ENCODE results near the gene RNF213. TPM values are rescaled to one million over a fixed set of nuclear protein-coding genes. Genes with fewer than 3 reads are reported as not detected.

RNF213 gene
- total and polyA plus RNA-seq, 2 of the 8 experiments (the other 6 are each of a cell fraction or from before 2014, with no cell fraction given): 33.8 to 62.8 TPM

DNA sequence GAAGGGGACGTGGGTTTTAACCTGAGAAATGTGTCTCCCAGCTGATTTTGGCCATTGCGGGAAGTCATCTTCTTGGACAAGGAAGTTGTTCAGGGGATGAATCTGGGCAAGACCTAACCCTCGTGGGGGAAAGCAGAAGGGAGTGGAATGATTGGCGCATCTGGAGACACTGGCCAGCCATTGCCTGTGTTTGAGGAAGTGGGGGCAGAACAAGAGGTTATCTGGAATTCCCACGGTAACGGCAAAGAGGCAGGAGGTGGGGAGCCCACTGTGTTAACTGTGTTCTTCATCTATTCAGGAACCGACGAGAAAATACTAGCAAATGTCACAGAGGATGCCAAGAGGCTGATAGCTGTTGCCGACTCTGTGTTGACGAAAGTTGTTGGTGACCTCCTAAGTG is 66.9 kb downstream of the RNF213 start:
- H2BK15ac ChIP-seq (ENCODE audit: low read length): no peak overlapping the region
- no peak for FAIRE-seq

More for the DNA sequence above, 66.9 kb downstream of the RNF213 start:
- no peak overlapping the region for H3K9ac ChIP-seq (replicated peaks in 1 of 4; ENCODE audit: extremely low read depth in 1 of 4, low read depth in 3 of 4, low read length in 3 of 4)
- no peak for TF ChIP-seq TAF1 (IDR thresholded peaks at IDR 0.05; ENCODE audit: low read depth, low read length)
- TF ChIP-seq SRF (IDR thresholded peaks at IDR 0.05; ENCODE audit: low read depth, low read length): no peak
- no peak for TF ChIP-seq TBP (IDR thresholded peaks at IDR 0.05; ENCODE audit: low read depth, low read length)
- TF ChIP-seq BACH1 (IDR thresholded peaks at IDR 0.05; ENCODE audit: low read length): no peak
- no peak for TF ChIP-seq EZH2 (IDR thresholded peaks at IDR 0.05; ENCODE audit: low read depth, low read length, severe bottlenecking)
- no peak for TF ChIP-seq BRCA1 (IDR thresholded peaks at IDR 0.05; ENCODE audit: low read depth, low read length)
- TF ChIP-seq CBX8 (IDR thresholded peaks at IDR 0.05; ENCODE audit: borderline replicate concordance, low read depth, low read length): no peak
- TF ChIP-seq, protein P1, sequence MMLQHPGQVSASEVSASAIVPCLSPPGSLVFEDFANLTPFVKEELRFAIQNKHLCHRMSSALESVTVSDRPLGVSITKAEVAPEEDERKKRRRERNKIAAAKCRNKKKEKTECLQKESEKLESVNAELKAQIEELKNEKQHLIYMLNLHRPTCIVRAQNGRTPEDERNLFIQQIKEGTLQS (IDR thresholded peaks at IDR 0.05; ENCODE audit: insufficient read depth, low read depth, low read length): no peak
- WGBS, 2 experiments (ENCODE audit: extremely low coverage in 1 of 2, insufficient coverage in 1 of 2, insufficient read length in 1 of 2, insufficient replicate concordance in 2 of 2, low coverage in 1 of 2, low lambda C conversion rate in 2 of 2, missing lambda C conversion rate in 1 of 2): 91% methylated on average over 10 of the region's 10 CpGs; no CpG with 5 or more reads in 1 of the 2 experiments
- no peaks in the 10 kb centered on the region; the same call in 1 of the 2 replicates for H3K79me1 ChIP-seq (ENCODE audit: low read depth, low read length)
- H4K20me1 ChIP-seq (replicated peaks in 1 of 2; ENCODE audit: control insufficient read depth in 1 of 2, insufficient read depth in 2 of 2, low read length in 2 of 2): peaks cover 0 to 3% of the 10 kb centered on the region in 2 experiments
- H3K23ac ChIP-seq (ENCODE audit: insufficient read length): no peak overlapping the region
- no peak overlapping the region for H4K91ac ChIP-seq (replicated peaks; ENCODE audit: insufficient read length, low read length)
- no peak overlapping the region for H4K8ac ChIP-seq (ENCODE audit: extremely low read depth, insufficient read depth, low read length)
- H3K79me2 ChIP-seq (ENCODE audit: control insufficient read depth in 1 of 2, insufficient read depth in 2 of 2, low read length in 2 of 2): no peaks in the 10 kb centered on the region
- no peak overlapping the region for H3K4me2 ChIP-seq (ENCODE audit: insufficient read depth in 1 of 2, low read depth in 2 of 2, low read length in 2 of 2)
- CTCF ChIA-PET (ENCODE audit: partially characterized antibody): interaction anchor here (0.8 kb wide), 1 partner anchor 24 kb away, joined by 3 read pairs; no protein-coding TSS in a partner anchor
- peaks cover 9 to 46% (median 33%) of the 10 kb centered on the region in 4 experiments; a peak in 7 of 8 replicates for H3K36me3 ChIP-seq (ENCODE audit: control insufficient read depth in 2 of 4, insufficient read depth in 4 of 4, low read length in 3 of 4)
- no peak overlapping the region for H2AFZ ChIP-seq (ENCODE audit: low read length)
- no peak for DNase-seq (ENCODE audit: low read depth in 1 of 2, low spot score in 2 of 2)
- no peak overlapping the region for H3K4me3 ChIP-seq (ENCODE audit: extremely low read depth in 1 of 4, insufficient read depth in 2 of 4, low read depth in 3 of 4, low read length in 4 of 4)
- no peak overlapping the region for H2BK20ac ChIP-seq (ENCODE audit: low read length)
- H3K27me3 ChIP-seq (replicated peaks in 1 of 4; ENCODE audit: control insufficient read depth in 3 of 4, extremely low read depth in 1 of 4, insufficient read depth in 3 of 4, low read length in 3 of 4): no peaks in the 10 kb centered on the region
- H2AK5ac ChIP-seq (ENCODE audit: low read depth, low read length): no peak overlapping the region
- no peak overlapping the region for H4K5ac ChIP-seq (ENCODE audit: insufficient read length, low read depth, low read length)
- no peak overlapping the region for H3K14ac ChIP-seq (ENCODE audit: insufficient read length)
- POLR2A ChIA-PET (ENCODE audit: partially characterized antibody): no interaction called here
- no peak overlapping the region for H2BK120ac ChIP-seq (replicated peaks; ENCODE audit: low read depth, low read length)
- H3K18ac ChIP-seq (ENCODE audit: extremely low read depth, low read length): no peak overlapping the region
- no peak overlapping the region for H2BK5ac ChIP-seq (ENCODE audit: low read depth, low read length)
- H2BK12ac ChIP-seq (ENCODE audit: low read depth, low read length): no peak overlapping the region
- H3K23me2 ChIP-seq (ENCODE audit: low read depth, low read length): no peaks in the 10 kb centered on the region
- no peaks in the 10 kb centered on the region for H3K4me1 ChIP-seq (replicated peaks in 1 of 4; ENCODE audit: control insufficient read depth in 3 of 4, insufficient read depth in 4 of 4, low read length in 3 of 4)
- 0 out of 4 replicates have a peak, but pooled peaks cover 0 to 4% of the 10 kb centered on the region in 2 experiments for H3K9me3 ChIP-seq (ENCODE audit: insufficient read depth in 2 of 2, low read depth in 1 of 2, low read length in 1 of 2)
- H3K4ac ChIP-seq (replicated peaks; ENCODE audit: insufficient read length, low read depth, low read length): no peak overlapping the region
- H3K27ac ChIP-seq (ENCODE audit: low read depth, low read length): no peak overlapping the region
- no peak overlapping the region for H3K56ac ChIP-seq (replicated peaks; ENCODE audit: insufficient read length, low read depth, low read length)

Data from H1 (cell line).